Common myeloid progenitor, CD34-positive (primary cell): ENCODE results near the gene TXNL1.

ENCODE experiments used
- CTCF ChIA-PET: fragments of 350-600 bp; sonication (Branson Sonifier 250); formaldehyde crosslinking; loops from one replicate; lab custom pipeline; 2021; ENCODE audit warnings: antibody characterized with exemption; lab: Charles Lee
- POLR2A ChIA-PET: fragments of 350-600 bp; sonication (Branson Sonifier 250); formaldehyde crosslinking; loops from one replicate; lab custom pipeline; 2021; ENCODE audit warnings: antibody characterized with exemption; lab: Charles Lee
- DNase-seq, 3 donors: peaks; one replicate each; pipeline versions ENCODE4 v3.0.0 to v3.0.0-alpha.2; 2013
- H3K27ac ChIP-seq, 2 experiments: 1 replicate in 1 of 2; 2 replicates in 1 of 2; pipeline ENCODE4 v1.7.0; 2013; ENCODE audit warnings: inconsistent platforms in 2 of 2, low read length in 2 of 2, mild to moderate bottlenecking in 2 of 2, low read depth in 1 of 2, moderate library complexity in 1 of 2; ENCODE audit not compliant: severe bottlenecking in 2 of 2, insufficient read depth in 1 of 2, poor library complexity in 1 of 2
- H3K27me3 ChIP-seq, 5 experiments: replicated peaks in 2 of 5; 1 replicate in 3 of 5; 2 replicates in 2 of 5; pipeline versions ENCODE4 v1.6.1 to v1.7.0; 2013; ENCODE audit warnings: low read length in 4 of 5, mild to moderate bottlenecking in 2 of 5, moderate library complexity in 2 of 5, inconsistent platforms in 1 of 5; ENCODE audit not compliant: insufficient read depth in 5 of 5, control insufficient read depth in 4 of 5
- H3K36me3 ChIP-seq, 4 experiments: 1 replicate in 2 of 4; 2 replicates in 2 of 4; pipeline versions ENCODE4 v1.6.1 to v1.7.0; 2013; ENCODE audit warnings: low read length in 3 of 4, control low read depth in 1 of 4, mild to moderate bottlenecking in 1 of 4; ENCODE audit not compliant: control insufficient read depth in 4 of 4, insufficient read depth in 4 of 4
- H3K4me1 ChIP-seq, 4 experiments: 1 replicate in 3 of 4; 2 replicates in 1 of 4; pipeline versions ENCODE4 v1.6.1 to v1.7.1; 2013; ENCODE audit warnings: low read length in 3 of 4, mild to moderate bottlenecking in 3 of 4, control low read depth in 1 of 4, inconsistent platforms in 1 of 4, moderate library complexity in 1 of 4; ENCODE audit not compliant: control insufficient read depth in 4 of 4, insufficient read depth in 4 of 4; ENCODE audit errors: control extremely low read depth in 1 of 4
- H3K4me3 ChIP-seq, 7 experiments: 1 replicate in 4 of 7; 2 replicates in 3 of 7; pipeline versions ENCODE4 v1.5.1 to v1.7.0; 2013; ENCODE audit warnings: mild to moderate bottlenecking in 7 of 7, low read length in 6 of 7, moderate library complexity in 6 of 7, inconsistent platforms in 2 of 7, low read depth in 2 of 7, control low read depth in 1 of 7; ENCODE audit not compliant: insufficient read depth in 4 of 7, control insufficient read depth in 1 of 7; ENCODE audit errors: extremely low read depth in 1 of 7
- H3K9me3 ChIP-seq, 5 experiments: 1 replicate in 4 of 5; 2 replicates in 1 of 5; pipeline versions ENCODE4 v1.6.1 to v1.7.1; 2013; ENCODE audit warnings: low read length in 4 of 5, mild to moderate bottlenecking in 2 of 5, inconsistent platforms in 1 of 5, low read depth in 1 of 5, moderate library complexity in 1 of 5; ENCODE audit not compliant: control insufficient read depth in 4 of 5, insufficient read depth in 2 of 5; ENCODE audit errors: control extremely low read depth in 1 of 5
- WGBS: methylation state at CpG from one replicate; pipeline ENCODE4 v1.1.5; 2013; ENCODE audit not compliant: insufficient coverage; 5-methylcytosine and 5-hydroxymethylcytosine counted together

Gene TXNL1

DNA sequence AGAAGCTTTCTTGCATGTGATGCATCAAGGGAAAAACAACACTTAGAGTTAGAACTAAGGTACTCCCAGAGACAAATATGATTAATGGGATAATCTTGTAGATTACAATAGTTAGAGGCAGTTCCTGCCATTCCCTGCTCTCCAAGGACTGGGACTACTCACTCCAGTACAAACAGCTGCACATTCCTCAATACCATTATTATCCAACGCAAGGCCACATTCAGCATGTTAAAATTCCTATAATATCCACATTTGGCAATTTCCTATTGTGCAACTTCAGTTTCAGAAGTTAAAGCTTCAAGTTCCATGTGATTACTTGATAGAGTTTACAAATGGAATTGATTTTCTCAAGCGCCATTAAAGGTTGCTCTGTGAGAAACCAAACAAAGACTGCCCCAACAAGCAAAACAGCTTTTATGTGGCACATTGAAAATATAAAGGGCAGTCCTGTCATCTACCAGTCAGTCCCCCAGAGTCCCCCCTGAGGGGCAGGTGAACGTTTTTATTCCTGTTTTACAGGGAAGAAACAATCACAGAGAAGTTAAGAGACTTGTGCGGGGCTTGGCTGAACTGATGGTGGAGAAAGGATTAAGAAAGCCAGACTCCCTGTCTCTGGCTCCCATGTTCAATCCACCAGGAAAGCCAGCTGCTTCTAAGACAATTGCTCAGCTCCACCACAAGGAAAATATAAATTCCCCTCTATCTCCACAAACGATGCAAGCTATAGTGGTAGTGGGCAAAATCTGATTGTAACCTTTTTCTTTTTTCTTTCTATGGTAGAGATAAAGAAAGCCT, 72.6 kb downstream of the TXNL1 start:
- WGBS: 80% methylated on average over 1 of the region's 5 CpGs
- Histone ChIP-seq H3K27ac (no peak overlapping the region), H3K36me3 (no peaks in the 10 kb centered on the region), H3K4me3 (no peak overlapping the region), H3K9me3 (no peaks in the 10 kb centered on the region), H3K27me3 (no peaks in the 10 kb centered on the region), H3K4me1 (peaks cover 3 to 7% (median 6%) of the 10 kb centered on the region in 4 experiments)
- no peak for DNase-seq
- CTCF ChIA-PET: interaction anchor here (0.8 to 2.0 kb wide), 3 partner anchors 9 to 1331 kb away, joined by 4 to 5 read pairs (median 4); no protein-coding TSS in a partner anchor
- POLR2A ChIA-PET: no interaction called here

DNA sequence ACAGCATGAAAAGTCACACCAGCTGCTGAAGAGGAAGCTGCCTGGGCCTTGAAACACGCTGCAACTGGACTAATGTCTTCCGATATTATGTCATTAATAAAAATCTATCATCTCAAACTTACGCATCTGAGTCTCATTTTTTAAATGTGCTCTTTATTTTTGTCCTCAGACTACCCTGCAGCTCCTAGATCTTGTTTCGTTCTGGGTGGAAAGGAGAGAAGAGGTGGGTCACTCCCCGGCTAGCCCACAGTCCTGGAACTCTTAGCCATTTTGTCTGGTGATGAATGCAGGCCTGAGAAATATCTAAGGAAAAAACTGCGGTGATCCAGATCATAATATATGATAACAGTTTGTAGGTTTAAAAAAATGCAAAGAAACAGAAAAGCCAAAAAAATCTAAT, 73.3 kb downstream of the TXNL1 start:
- DNase-seq: no peak
- H3K27me3 ChIP-seq: no peaks in the 10 kb centered on the region
- no peak overlapping the region for H3K4me3 ChIP-seq
- no peaks in the 10 kb centered on the region for H3K9me3 ChIP-seq
- POLR2A ChIA-PET: interaction anchor here (0.7 kb wide), 1 partner anchor 1244 kb away, joined by 3 read pairs; no protein-coding TSS in a partner anchor
- WGBS: 96% methylated on average over 4 of the region's 6 CpGs
- H3K27ac ChIP-seq: no peak overlapping the region
- H3K4me1 ChIP-seq: peaks cover 3 to 7% (median 6%) of the 10 kb centered on the region in 4 experiments
- H3K36me3 ChIP-seq: no peaks in the 10 kb centered on the region
- CTCF ChIA-PET: interaction anchor here (0.8 to 2.0 kb wide), 2 partner anchors 11 to 1246 kb away, joined by 3 to 5 read pairs; no protein-coding TSS in a partner anchor

DNA sequence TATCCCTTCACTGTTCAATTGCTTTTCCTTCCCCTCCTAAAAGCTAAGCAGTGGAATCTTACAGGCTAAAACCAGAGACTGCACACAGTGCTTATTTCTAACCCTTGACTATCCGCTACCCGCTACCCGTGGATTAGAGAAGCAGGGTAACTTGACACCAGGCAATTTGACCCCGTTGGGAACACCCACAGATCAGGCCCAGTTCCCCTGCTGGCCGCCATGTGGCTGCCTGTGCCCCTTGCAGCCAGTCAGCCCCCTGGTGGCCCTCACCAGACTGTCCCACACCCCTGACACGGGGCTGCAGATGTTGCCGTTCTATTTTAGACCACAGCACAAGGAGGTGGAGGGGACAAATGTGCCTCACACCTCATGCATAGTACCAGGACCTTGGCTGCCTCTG, 74.8 kb downstream of the TXNL1 start:
- CTCF ChIA-PET: interaction anchor here (1.3 kb wide), 1 partner anchor 12 kb away, joined by 3 read pairs; no protein-coding TSS in a partner anchor
- POLR2A ChIA-PET: no interaction called here
- peak in 2 of 3 donors; percentile 13 to 19 for DNase-seq
- no peaks in the 10 kb centered on the region for H3K4me1 ChIP-seq
- H3K36me3 ChIP-seq: no peaks in the 10 kb centered on the region
- no peak overlapping the region for H3K4me3 ChIP-seq
- H3K27ac ChIP-seq: no peak overlapping the region
- H3K9me3 ChIP-seq: no peaks in the 10 kb centered on the region
- no peaks in the 10 kb centered on the region for H3K27me3 ChIP-seq
- 98% methylated on average over 5 of the region's 7 CpGs for WGBS

DNA sequence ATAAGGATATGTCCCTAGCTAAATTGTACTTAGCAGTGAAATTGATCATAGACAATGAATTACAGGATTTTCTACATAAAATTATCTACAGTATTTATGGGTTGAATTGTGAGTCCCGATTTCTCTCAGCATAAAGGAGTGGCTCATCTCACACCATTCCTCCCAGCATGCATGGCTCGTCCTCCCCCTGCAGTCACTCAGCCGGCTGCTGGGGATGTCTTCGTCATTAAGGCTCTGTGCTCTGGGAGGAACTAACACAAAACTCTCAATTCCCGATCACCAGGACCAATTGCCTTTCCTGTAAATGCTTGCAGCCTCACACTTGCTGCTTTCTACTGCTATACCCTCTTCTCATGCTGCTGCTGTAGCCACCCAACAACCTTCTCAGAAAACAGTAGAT, 75.9 kb downstream of the TXNL1 start:
- H3K9me3 ChIP-seq: no peaks in the 10 kb centered on the region
- WGBS: 86% methylated on average over 5 of the region's 5 CpGs
- no peak for DNase-seq
- CTCF ChIA-PET: interaction anchor here (1.3 kb wide), 1 partner anchor 13 kb away, joined by 3 read pairs; no protein-coding TSS in a partner anchor
- no peak overlapping the region for H3K4me3 ChIP-seq
- no peak overlapping the region for H3K27ac ChIP-seq
- H3K4me1 ChIP-seq: no peaks in the 10 kb centered on the region
- POLR2A ChIA-PET: no interaction called here
- H3K27me3 ChIP-seq: no peaks in the 10 kb centered on the region
- no peaks in the 10 kb centered on the region for H3K36me3 ChIP-seq

DNA sequence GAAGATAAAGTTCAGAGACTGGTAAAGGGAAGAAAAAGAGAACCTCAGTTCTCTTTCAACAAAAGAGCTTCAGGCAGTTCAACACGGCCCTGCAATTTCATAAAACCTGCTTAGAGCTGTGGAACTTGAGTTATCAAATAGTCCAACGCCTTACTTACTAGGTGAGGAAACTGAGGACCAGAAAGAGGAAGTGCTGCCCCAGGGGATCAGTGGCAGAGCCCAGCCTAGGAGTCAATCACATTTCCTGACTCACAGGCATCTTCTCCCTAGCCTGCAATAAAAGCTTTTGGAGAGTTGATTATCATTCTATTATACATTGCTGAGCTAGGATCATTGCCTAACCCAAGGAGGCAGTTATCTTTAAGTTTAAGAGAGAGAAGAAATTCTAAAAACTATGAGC, 77.4 kb downstream of the TXNL1 start:
- Histone ChIP-seq H3K4me3 (no peak overlapping the region), H3K4me1 (no peaks in the 10 kb centered on the region), H3K27ac (no peak overlapping the region), H3K9me3 (no peaks in the 10 kb centered on the region), H3K36me3 (no peaks in the 10 kb centered on the region), H3K27me3 (no peaks in the 10 kb centered on the region)
- WGBS: 93% methylated on average over 2 of the region's 2 CpGs
- no peak for DNase-seq
- ChIA-PET POLR2A (no interaction called here), CTCF (interaction anchor here (0.7 to 1.5 kb wide), 2 partner anchors 8 to 1326 kb away, joined by 3 read pairs; no protein-coding TSS in a partner anchor)

DNA sequence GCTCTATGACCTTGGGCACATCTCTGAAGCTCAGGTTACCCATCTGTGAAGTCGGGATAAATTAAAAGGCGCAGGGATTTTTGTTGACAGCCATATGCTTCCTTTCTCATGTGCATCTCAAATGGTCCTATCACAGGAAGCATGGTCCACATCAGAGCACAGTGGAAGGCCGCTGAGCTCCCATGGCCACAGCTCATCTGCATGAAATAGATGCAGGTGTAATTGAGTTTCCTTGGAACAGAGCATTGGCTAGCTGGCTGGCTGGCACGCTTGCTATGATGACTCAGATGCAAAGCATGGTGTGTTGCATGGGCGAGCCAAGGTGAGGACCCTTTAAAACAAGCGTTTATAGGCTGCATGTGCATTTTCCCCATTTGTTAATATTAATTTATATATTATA, 79.3 kb downstream of the TXNL1 start:
- Histone ChIP-seq H3K27me3 (no peaks in the 10 kb centered on the region), H3K36me3 (no peaks in the 10 kb centered on the region), H3K4me1 (no peaks in the 10 kb centered on the region), H3K27ac (no peak overlapping the region), H3K9me3 (peaks cover 0 to 3% (median 0%) of the 10 kb centered on the region in 5 experiments), H3K4me3 (no peak overlapping the region)
- POLR2A ChIA-PET: no interaction called here
- CTCF ChIA-PET: no interaction called here
- no peak for DNase-seq
- 100% methylated on average over 3 of the region's 6 CpGs for WGBS

DNA sequence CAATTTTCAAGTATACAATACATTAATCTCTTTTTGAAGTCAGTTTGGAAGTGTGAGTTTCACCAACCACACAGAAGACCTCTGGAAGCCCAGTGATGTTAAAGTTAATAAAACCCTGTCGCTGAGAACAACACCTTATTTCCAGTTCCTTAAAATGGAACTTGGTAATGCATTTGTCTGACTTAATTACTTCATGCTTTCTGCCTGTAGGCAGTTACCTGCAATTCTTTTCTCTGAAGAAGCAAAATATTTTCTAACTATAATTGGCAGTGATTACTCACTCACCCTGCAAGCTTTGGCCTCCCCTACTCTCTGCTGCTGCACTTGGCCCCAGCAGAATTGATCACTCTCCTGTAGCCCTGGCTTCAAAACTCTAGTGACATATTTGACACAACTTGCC, 81.5 kb downstream of the TXNL1 start:
- WGBS: no CpG with 5 or more reads among the region's 1 CpG
- no peak for DNase-seq
- Histone ChIP-seq H3K27me3 (no peaks in the 10 kb centered on the region), H3K9me3 (peaks cover 0 to 3% (median 0%) of the 10 kb centered on the region in 5 experiments), H3K4me3 (no peak overlapping the region), H3K4me1 (no peaks in the 10 kb centered on the region), H3K27ac (no peak overlapping the region), H3K36me3 (no peaks in the 10 kb centered on the region)
- ChIA-PET POLR2A (no interaction called here), CTCF (no interaction called here)
